Hepatocyte (in vitro differentiated cells): Measurements from ENCODE around the gene HLF.

Experiments used
- EZH2 ChIP-seq: fragments of 200-600 bp; sonication (generic); IDR thresholded peaks from 2 replicates; pipeline ENCODE4 v1.6.1; 2016; ENCODE audit warnings: antibody characterized with exemption, mild to moderate bottlenecking, borderline replicate concordance
- EZH2phosphoT487 ChIP-seq: fragments of 200-600 bp; sonication (generic); IDR thresholded peaks from one replicate; pipeline ENCODE4 v1.6.1; 2018; ENCODE audit warnings: antibody characterized with exemption, mild to moderate bottlenecking, low read depth, moderate library complexity; ENCODE audit not compliant: unreplicated experiment, severe bottlenecking
- TF ChIP-seq, protein P1 (sequence below): fragments of 200-600 bp; sonication (generic); IDR thresholded peaks from 2 replicates; pipeline ENCODE4 v1.5.1; 2016; ENCODE audit warnings: antibody characterized with exemption, mild to moderate bottlenecking; ENCODE audit not compliant: poor library complexity

DNA sequence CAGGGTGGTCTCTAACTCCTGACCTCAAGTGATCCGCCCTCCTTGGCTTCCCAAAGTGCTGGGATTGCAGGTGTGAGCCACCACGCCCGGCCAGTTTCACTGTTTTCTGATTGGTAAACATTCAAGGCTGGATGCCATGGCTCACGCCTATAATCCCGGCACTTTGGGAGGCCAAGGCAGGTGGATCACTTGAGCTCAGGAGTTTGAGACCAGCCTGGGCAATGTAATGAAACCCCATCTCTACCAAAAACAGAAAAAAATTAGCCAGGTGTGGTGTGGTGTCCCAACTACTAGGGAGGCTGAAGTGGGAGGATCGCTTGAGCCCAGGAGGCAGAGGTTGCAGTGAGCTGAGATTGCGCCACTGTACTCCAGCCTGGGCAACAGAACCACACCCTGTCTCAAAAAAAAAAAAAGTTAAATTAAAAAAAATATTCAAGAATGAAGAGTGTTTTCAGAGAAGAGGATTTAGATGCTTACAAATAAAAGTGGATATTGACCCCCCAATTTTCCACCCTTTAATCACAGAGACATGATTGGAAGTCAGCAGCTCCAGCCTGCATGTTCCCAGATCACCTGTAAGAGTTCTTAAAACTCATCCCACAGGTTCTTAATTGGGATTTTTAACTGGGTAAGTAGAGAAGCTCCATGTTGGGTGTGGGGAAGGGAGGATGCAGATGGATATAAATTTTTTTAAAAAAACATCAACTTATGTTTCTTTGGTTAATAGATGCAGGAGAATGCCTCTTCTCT lies 23.8 kb downstream of the HLF start:
- TF ChIP-seq, protein P1, sequence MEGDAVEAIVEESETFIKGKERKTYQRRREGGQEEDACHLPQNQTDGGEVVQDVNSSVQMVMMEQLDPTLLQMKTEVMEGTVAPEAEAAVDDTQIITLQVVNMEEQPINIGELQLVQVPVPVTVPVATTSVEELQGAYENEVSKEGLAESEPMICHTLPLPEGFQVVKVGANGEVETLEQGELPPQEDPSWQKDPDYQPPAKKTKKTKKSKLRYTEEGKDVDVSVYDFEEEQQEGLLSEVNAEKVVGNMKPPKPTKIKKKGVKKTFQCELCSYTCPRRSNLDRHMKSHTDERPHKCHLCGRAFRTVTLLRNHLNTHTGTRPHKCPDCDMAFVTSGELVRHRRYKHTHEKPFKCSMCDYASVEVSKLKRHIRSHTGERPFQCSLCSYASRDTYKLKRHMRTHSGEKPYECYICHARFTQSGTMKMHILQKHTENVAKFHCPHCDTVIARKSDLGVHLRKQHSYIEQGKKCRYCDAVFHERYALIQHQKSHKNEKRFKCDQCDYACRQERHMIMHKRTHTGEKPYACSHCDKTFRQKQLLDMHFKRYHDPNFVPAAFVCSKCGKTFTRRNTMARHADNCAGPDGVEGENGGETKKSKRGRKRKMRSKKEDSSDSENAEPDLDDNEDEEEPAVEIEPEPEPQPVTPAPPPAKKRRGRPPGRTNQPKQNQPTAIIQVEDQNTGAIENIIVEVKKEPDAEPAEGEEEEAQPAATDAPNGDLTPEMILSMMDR = no peak
- no peak for TF ChIP-seq EZH2
- no peak for TF ChIP-seq EZH2phosphoT487
